Endometrial microvascular endothelial cells (primary cell): Measurements from ENCODE around the gene DDX39B. TPM values are rescaled to one million over a fixed set of nuclear protein-coding genes. Genes with fewer than 3 reads are reported as not detected.
"Not testable (repeated sequence)": the region's sequence is repeated elsewhere in the genome, so short reads cannot be mapped to it uniquely, and the experiment has no call there.

Experiments
- in situ Hi-C: cut with HindIII; loops from 2 replicates; pipeline ENCODE4 v1.10.0; 2017; ENCODE audit warnings: low sequenced_read_pairs, low pct_unique_long_range_greater_than_20kb; ENCODE audit errors: inconsistent ontology term
- total RNA-seq: library from RNA; depleted of rRNA; stranded (reverse); fragments of >200 nt; gene quantifications from one replicate; pipeline ENCODE4 v1.2.3, GENCODE V29; 2015; ENCODE audit errors: inconsistent ontology term

Gene DDX39B
- total RNA-seq = 465 TPM

DNA sequence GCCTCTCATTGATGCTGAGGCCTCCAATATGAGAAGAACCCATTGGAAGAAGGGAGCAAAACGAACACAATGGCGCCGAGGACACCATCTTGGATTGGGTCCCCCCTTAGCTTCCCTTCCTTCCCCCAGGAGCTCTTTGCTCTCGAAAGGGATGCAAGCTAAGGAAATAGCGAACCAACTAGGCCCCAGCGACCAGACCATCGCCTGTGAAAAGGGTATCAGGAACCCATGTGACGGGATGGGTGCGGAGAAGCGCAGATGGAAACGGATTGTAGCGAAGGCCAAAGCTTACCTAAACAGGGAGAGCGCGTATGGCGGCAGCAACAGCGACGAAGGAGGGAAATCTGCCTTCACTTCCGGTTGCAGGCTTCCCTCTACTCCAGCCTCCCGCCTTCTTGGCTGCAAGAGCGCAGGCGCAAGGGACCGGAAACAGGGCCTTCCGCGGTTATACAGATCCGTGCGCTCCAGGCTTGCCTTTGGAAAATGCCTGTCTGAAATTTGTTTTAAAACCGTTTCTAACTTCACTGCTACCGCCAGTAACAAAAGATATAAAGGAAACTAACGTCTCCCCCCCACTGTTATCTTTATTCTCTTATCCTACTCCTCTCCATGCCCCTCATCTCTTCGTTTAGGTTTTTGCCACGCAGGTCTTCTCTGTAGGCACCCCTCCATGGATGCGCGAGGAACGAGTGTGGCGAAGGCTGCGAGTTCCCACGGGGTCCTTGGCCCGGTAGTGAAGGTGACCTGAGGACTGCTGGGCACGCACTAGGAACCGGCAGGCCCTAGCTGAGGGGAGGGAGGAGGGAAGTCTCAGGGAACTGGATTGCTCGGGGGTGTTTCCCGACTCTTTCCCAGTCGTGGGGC lies at the start of gene DDX39B:
TSS of gene DDX39B (minus strand) at position 346 of the 864 bp plus-strand sequence. CDS start 1,471 bp downstream, outside the sequence.
- in situ Hi-C loops = no loop called here

DNA sequence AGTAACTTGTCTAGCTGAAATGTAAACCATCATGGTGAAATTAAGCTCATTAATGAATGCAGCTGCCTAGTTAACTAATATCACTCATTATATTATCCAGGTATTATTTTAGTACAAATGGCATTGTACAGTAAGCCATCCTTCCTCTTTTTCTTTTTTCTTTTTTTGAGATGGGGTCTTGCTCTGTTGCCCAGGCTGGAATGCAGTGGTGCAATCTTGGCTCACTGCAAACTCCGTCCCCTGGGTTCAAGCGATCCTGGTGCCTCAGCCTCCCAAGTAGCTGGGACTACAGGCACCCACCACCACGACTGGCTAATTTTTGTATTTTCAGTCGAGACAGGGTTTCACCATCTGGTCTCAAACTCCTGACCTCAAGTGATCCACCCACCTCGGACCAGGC lies 48.9 kb upstream of the DDX39B start:
- in situ Hi-C loops = not testable (repeated sequence)

DNA sequence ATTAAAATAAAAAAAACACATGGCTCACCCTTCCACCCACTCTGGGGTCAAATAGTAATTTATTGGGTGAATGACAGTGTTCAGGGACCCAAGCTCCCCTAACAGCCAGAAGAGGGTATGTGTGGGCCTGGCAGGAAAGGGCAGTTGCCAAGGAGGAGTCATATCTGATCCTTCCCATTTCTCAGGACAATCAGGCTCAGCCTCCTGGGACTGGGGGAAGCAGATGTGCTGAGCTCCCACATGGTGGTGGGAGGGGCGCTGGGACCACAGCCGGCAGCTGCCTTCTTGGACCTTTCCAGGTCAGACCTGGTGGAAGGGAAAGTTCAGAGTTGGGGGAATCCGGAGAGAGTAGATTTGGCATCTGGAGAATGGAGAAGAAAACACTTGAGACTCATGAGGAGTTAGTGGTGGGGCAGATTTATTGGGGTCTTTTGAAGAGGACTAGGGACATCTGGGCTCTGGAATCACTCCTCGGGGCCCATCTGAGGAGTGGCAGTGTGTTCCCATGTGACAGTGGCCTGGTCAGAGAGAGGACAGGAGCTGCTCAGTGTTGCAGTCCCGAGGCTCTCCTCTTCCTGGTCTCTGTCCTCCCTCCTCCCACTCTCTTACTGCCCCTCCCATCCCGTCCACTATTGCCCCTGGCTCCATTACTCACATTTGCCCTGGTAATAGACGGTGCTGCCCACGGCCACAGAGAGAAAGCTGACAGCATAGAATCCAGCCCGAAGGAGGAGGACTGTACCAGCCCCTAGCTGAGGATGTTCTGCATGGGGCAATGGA lies 47.3 kb upstream of the DDX39B start:
- in situ Hi-C loops = no loop called here

DNA sequence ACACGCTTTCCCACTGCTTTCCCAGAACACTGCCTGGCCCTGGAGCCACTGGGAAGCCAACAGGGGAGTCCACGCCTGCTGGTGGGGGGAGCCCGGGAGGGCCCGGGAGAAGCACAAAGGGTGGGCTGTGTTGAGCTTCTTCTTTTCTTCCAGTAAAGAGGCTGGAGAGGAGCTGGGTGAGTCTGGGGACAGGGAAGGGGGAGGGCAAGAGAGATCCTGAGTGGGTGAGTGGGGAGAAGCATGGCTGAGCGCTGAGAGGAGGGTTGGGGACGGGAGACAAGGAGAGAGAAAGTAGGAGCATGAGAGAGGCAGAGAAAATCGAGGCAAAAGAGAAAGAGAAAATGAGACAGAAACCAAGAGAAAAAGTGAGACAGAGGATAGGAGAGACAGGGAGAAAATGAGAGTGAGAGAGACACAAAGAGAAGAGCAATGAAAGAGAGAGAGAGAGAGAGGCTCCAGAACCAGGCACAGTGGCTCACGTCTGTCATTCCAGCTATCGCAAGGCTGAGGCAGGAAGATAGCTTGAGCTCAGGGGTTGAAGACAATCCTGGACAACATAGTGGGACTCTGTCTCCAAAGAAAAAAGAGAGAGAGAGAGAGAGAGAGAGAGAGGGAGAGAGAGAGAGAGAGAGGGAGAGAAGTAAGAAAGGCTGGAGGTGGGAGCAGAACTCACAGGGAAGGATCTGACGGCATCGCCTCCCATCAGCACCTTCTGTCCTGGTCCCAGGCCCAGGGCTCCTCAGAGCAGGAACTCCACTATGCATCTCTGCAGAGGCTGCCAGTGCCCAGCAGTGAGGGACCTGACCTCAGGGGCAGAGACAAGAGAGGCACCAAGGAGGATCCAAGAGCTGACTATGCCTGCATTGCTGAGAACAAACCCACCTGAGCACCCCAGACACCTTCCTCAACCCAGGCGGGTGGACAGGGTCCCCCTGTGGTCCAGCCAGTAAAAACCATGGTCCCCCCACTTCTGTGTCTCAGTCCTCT lies 46.3 kb upstream of the DDX39B start:
- in situ Hi-C loops = no loop called here

DNA sequence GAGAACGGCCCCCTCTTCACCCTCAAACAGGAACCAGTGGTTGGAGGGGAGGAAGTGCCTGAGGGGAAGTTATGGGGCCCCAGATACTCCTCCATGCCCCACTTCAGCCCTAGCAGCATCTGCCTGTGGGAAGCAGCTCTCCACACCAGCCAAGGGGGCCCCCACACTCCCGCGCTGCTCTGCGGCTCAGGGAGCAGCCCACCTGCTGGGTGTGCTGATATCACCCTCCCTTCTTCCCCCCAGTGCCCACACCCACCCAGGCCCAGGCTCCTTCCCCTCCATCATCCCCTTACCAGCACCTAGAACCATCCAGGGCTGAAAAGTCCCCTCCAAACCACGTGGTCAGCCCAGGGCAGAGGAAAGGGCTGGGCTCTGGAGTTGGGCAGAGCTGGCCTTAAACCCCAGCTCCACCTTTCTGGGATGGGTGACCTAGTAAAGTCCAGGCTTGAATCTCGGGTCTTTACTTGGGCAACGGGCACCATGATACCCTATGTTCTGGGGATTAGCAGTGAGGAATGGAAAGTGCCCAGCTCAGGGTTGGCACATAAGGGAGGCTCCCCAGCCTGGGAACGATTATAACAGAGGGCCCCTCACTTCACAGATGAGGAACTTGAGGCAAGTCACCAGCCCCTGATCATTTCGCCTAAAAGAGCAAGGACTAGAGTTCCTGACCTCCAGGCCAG lies 44.9 kb upstream of the DDX39B start:
- in situ Hi-C loops = no loop called here

DNA sequence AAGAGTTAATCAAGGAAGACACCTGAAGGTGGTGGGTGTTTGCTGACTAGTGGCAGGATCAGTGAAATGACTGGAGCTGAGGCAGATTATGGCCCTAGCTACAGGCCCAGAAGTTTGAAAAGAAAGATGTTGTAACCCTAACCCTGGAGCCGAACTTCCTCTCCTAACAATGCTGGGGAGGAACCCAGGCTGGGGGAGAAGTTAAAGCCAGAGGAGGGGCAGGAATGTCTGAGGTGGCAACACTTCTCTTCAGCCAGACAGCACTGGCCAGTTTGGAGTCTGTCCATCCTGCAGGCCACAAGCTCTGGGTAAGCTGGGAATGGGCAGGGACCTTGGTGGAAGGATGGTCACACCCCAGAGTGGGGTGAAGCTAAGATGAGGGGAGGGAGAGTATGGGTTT lies 44.2 kb upstream of the DDX39B start, which contains the start of gene LST1:
TSS of gene LST1 (plus strand) at position 270 of the 400 bp plus-strand sequence. CDS start 1,023 bp downstream, outside the sequence.
- in situ Hi-C loops = no loop called here

DNA sequence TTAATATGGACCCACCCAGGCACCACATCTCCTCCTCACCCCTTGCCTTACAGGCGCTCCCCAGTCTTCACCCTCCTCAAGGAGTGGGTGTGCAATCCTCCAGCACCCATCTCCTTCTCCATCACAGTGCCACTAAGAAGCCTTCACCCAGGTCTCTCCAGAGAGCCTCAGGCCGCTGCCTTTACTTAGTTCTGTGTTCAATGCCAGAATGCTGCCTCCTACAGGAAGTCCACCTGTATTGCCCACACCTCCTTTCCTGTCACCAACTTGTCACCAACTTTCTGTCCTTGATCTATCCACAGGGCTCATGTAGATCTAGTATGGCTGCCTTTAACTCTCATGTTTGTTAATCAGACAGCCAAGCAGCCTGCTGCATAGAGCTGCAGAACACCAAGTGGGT lies 43.7 kb upstream of the DDX39B start:
- in situ Hi-C loops = no loop called here

DNA sequence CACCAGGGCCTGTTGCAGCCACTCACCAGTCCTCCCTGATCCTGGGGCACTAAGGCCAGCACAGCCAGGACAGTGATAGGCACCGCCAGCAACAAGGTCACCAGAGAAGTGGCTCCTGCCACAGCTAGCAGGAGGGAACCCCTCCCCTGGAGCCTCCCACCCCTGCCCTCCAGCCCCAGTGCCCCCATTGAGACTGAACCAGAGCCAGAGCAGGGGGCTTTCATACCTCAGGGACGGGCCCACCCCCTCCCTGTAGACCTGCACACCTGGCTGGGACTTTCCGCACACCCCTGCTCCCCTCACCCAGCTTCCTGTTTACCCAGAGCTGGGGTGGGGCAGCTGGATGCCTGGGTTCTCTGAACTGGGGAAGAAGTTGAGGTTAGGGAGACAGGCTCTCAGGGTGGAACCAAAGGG lies 40.4 kb upstream of the DDX39B start, which contains the start of gene LTB:
TSS of gene LTB (minus strand) at position 195 of the 414 bp plus-strand sequence. CDS start at position 188, 7 bp downstream.
- in situ Hi-C loops = no loop called here

DNA sequence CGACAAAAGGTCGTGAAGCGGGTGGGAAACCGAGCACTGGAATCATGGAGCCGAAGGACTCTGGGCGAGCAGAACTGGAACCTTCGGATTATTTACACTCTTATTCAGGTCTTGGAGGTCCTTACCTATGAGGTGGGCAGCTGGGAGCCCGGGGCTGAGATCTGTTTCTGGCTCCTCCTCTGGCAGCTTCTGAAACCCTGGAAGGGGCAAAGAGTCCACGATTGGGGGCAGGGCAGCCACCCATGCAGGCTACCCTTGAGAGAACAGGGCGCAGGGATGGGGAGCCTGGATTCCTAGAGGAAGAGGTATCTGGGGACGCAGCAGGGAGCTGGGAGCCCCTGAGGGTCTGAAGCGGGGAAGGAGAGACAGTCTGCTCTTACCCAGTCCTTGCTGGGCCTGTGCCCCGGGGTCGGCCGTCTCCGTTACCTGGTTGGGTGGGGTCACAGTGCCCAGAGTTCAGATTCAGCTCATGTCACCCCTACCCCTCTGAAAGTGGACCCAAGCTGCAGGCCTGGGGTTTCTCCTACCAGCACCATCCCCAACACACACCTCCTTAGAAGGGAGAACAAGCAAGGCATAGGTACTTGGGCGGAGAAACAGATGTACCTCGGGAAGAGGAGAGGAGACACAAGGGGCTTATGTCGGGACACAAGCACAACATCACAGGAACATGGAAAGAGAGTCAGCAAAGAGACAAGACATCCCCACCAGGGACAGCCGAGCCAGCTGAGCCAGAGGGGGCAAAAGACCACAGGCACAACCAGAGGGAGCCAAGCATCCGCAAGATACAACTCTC lies 39.8 kb upstream of the DDX39B start:
- in situ Hi-C loops = no loop called here

DNA sequence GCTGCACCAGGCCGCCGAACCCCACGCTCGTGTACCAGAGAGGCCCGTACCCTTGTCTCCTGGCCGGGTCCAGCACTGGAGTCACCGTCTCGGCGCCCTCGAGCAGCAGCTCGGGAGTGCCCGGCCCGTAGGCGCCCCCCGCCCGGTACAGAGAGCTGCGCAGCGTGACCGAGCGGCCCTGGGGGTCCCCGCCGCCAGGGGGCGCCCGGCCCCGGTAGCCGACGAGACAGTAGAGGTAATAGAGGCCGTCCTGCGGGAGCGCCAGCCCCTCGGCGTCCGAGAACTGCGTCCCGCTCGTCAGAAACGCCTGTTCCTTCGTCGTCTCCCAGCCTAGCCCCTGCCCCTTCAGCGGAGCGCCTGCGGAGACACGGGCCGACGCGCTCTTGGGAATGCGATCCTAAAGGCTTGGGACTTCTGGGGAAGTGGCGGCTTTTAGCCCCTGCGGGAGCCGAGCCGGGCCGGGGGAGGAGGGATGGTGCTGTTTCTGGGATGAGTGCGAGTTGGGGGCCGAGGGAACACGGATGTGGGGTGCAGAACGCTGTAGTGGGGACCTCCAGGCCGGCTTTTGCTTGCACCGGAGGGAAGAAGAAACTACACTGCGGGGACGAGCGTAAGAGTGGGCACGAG lies 39.1 kb upstream of the DDX39B start:
- in situ Hi-C loops = no loop called here

DNA sequence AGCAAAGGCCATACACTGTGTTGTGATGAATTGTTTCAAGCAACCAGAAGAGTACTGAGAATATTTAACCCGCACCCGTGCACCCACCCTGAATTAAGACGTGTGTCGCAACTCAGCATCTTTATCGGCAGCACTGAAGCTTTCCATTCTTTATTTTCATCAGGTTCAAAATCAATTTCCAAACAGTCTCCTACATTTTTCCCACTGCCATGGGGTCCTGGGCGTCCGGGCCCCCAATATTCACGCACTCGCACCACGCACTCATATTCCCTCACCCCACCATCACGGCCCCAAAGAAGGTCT lies 38.6 kb upstream of the DDX39B start:
- in situ Hi-C loops = no loop called here

DNA sequence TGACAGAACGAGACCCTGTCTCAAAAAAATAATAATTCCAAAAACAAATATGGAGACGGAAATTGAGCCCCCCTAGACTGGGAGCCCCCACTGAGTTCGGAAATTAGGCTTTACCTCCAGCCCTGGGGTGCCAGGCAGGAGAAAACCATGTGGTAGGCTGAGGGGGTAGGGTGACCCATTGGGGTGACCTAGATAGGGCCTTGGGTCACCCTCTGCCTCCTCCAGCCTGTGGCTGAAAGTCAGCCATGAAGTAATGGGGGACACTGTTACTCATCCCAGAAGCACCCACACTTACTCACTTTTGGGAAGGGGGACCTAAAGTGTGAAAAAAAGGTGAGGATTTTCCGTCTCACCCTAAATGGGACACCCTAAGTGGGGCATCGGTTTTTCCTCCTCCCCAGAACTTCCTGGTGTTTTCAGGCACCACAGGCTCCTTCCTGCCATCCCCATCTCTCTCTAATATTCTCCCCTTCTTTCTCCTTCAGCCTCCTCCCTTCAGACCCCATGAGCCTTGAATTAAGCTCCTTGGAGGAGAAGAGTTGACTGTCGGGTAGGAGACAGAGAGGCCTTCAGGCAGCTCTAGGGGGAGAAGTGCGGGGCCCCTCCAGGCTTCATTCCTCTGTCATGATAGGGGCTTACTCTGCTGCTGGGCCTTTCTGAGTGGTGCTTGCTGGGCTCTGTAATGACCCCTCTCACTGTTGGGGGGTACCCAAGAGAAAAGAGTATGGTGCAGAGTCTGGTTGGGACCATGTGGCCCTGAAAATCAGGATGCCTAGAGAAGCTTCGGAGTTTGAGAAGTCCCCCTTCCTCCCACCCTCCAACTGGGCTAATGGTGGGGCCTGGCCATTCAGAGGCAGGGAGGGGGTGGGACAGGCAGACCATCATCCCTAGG lies 38.0 kb upstream of the DDX39B start:
- in situ Hi-C loops = no loop called here

DNA sequence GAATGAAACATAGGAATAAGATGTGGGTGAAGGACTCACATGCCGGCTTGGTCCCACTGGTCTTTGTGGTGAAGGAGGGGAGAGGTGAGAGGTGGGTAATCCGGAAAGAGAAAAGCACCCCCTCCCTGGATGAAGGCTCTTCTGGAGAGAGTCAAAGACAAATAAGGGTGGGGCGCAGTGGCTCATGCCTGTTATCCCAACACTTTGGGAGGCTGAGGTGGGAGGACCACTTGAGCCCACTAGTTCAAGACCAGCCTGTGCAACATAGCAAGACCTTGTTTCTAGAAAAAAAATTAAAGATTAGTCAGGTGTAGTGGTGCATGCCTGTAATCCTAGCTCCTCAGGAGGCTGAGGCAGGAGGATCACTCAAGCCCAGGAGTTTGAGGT lies 37.3 kb upstream of the DDX39B start:
- in situ Hi-C loops = no loop called here

DNA sequence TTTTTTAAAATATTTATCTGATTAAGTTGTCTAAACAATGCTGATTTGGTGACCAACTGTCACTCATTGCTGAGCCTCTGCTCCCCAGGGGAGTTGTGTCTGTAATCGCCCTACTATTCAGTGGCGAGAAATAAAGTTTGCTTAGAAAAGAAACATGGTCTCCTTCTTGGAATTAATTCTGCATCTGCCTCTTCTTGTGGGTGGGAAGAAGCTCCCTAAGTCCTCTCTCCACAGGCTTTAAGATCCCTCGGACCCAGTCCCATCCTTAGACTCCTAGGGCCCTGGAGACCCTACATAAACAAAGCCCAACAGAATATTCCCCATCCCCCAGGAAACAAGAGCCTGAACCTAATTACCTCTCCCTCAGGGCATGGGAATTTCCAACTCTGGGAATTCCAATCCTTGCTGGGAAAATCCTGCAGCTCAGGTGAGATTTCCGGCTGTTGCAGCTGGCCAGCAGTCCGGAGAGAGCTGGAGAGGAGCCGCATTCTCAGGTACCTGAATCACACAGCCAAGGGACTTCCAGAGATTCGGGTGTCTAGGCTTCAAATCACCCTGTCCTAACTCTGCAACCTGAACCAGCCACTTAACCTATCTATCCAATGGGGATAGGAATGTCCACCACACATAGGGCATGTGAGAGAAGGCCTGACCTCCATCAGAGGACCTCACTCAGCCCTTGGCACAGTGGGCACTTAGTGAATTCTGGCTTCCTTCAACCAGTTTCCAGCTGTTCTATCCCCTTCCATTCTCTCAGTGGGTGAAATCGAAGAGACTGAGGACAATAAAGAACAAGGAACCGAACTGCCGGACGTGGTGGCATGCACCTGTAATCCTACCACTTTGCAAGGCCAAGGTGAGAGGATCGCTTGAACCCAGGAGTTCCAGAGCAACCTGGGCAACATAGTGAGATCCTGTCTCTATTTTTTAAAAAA lies 36.6 kb upstream of the DDX39B start:
- in situ Hi-C loops = no loop called here

DNA sequence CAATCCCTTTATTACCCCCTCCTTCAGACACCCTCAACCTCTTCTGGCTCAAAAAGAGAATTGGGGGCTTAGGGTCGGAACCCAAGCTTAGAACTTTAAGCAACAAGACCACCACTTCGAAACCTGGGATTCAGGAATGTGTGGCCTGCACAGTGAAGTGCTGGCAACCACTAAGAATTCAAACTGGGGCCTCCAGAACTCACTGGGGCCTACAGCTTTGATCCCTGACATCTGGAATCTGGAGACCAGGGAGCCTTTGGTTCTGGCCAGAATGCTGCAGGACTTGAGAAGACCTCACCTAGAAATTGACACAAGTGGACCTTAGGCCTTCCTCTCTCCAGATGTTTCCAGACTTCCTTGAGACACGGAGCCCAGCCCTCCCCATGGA lies 35.8 kb upstream of the DDX39B start:
- in situ Hi-C loops = no loop called here
